Measurements from ENCODE around the gene ARHGAP18. TPM values are rescaled to one million over a fixed set of nuclear protein-coding genes. Genes with fewer than 3 reads are reported as not detected.
A peak's percentile ranks its signal among the peaks of the same experiment; 100 is the strongest.

Gene ARHGAP18
- total and polyA plus RNA-seq, 10 of the 15 experiments (the other 5 are each of a cell fraction or from before 2014, with no cell fraction given): 18.2 to 52.2 (median 31.7) TPM

- FAIRE-seq (no peak), ATAC-seq (no peak; the same call in 2 of the 3 replicates), DNase-seq (ENCODE audit: low read depth, low spot score) (no peak)
- intact Hi-C loops (cut with micrococcal nuclease; ENCODE audit: unreplicated experiment): no loop called here
- BruUV-seq (replicated peaks): no TSS peak
- CTCF ChIA-PET: interaction anchor here (1.1 to 5.7 kb wide), 7 partner anchors 10 to 31 kb away, joined by 3 to 58 read pairs (median 5); partner anchors contain the start of gene ARHGAP18
- Histone ChIP-seq H3K4me1 (ENCODE audit: control insufficient read depth, insufficient read depth, low read length) (peaks cover 63% of the 10 kb centered on the region), H3K27me3 (replicated peaks in 1 of 2; ENCODE audit: control insufficient read depth in 2 of 2, insufficient read depth in 2 of 2, low read length in 1 of 2) (no peaks in the 10 kb centered on the region), H3K36me3 (ENCODE audit: control insufficient read depth in 2 of 2, insufficient read depth in 2 of 2, low read length in 1 of 2) (peaks cover 0 to 9% of the 10 kb centered on the region in 2 experiments; a peak in 2 of 4 replicates), H3K4me3 (peak overlapping the region; percentile 25; the same call in 1 of the 2 replicates), H3K9me3 (replicated peaks; ENCODE audit: control insufficient read depth, insufficient read depth, low read length) (no peaks in the 10 kb centered on the region), H3K27ac (ENCODE audit: control insufficient read depth, insufficient read depth) (peak overlapping the region; percentile 60), H2AFZ (ENCODE audit: control insufficient read depth, low read depth, low read length) (no peak overlapping the region), H3K79me2 (ENCODE audit: control insufficient read depth, insufficient read depth, low read length) (peaks cover 97% of the 10 kb centered on the region), H4K20me1 (ENCODE audit: control insufficient read depth, insufficient read depth) (no peaks in the 10 kb centered on the region), H3K4me2 (ENCODE audit: control insufficient read depth, insufficient read depth) (peak overlapping the region; percentile 82), H3K9ac (ENCODE audit: control insufficient read depth, insufficient read depth, low read length) (no peak overlapping the region)
- RAD21 ChIA-PET (ENCODE audit: unreplicated experiment): interaction anchor here (1.2 to 5.4 kb wide), 4 partner anchors 10 to 53 kb away, joined by 4 to 93 read pairs (median 32); partner anchors contain the start of gene ARHGAP18
- TF ChIP-seq EZH2 (IDR thresholded peaks at IDR 0.05; ENCODE audit: borderline replicate concordance, control insufficient read depth, low read depth, low read length): no peak
- no peak for TF ChIP-seq FOXK2 (IDR thresholded peaks at IDR 0.05)
- no peak for TF ChIP-seq LARP7 (IDR thresholded peaks at IDR 0.05)
- TF ChIP-seq IRF4 (IDR thresholded peaks at IDR 0.05; ENCODE audit: low read depth, low read length): no peak
- no peak for TF ChIP-seq ZNF274 (IDR thresholded peaks at IDR 0.05; ENCODE audit: insufficient read depth, insufficient read length)
- no peak for TF ChIP-seq ZZZ3 (IDR thresholded peaks at IDR 0.05; ENCODE audit: control insufficient read depth, insufficient read length, low read depth)
- TF ChIP-seq IKZF2 (IDR thresholded peaks at IDR 0.05): no peak
- TF ChIP-seq RUNX3 (IDR thresholded peaks at IDR 0.05; ENCODE audit: low read length): 0 out of 2 replicates have a peak, but pooled peaks have one; percentile 6
- in situ Hi-C loops (cut with MboI): no loop called here
- SMC1A ChIA-PET (ENCODE audit: uncharacterized antibody, unreplicated experiment): interaction anchor here (0.6 to 6.2 kb wide), 12 partner anchors 10 to 97 kb away, joined by 3 to 93 read pairs (median 5); partner anchors contain the start of gene ARHGAP18
- 75% methylated on average over 3 of the region's 3 CpGs for WGBS (ENCODE audit: insufficient coverage, insufficient replicate concordance, low lambda C conversion rate, missing lambda C conversion rate)
- POLR2A ChIA-PET: interaction anchor here (1.4 to 4.4 kb wide), 3 partner anchors 10 to 24 kb away, joined by 3 to 73 read pairs (median 60); partner anchors contain the start of gene ARHGAP18
These were observed 13.1 kb downstream of the ARHGAP18 start for GRCh38 chr6:129696843-129697242.

Data from GM12878 (cell line).